Right lobe of liver (tissue), 6 donors: ENCODE data around the gene FUNDC1. TPM values are rescaled to one million over a fixed set of nuclear protein-coding genes. Genes with fewer than 3 reads are reported as not detected.

Experiments used
- ATAC-seq, 4 donors: fragments of 200-7000 bp; cut with Tn5 transposase; one replicate each; pipeline ENCODE4 v1.9.1; 2020; ENCODE audit warnings: mild to moderate bottlenecking in 4 of 4, moderate library complexity in 4 of 4
- DNase-seq, 3 donors: peaks; one replicate each; pipeline ENCODE4 v3.0.0-alpha.2; 2020
- H3K27ac ChIP-seq, 3 donors: fragments of 200-600 bp; one replicate each; pipeline ENCODE4 v1.8.0; 2022
- H3K27me3 ChIP-seq, 2 donors: fragments of 200-600 bp; one replicate each; pipeline ENCODE4 v1.8.0; 2022
- H3K36me3 ChIP-seq, 4 donors: fragments of 200-600 bp; sonication (generic) in 1 of 4; one replicate each; pipeline versions ENCODE4 v1.5.1 to v1.8.0; 2017 to 2022; ENCODE audit warnings: control low read depth in 1 of 4
- H3K4me1 ChIP-seq, 4 donors: fragments of 200-600 bp; sonication (generic) in 1 of 4; one replicate each; pipeline versions ENCODE4 v1.5.1 to v1.8.0; 2017 to 2022; ENCODE audit warnings: control low read depth in 1 of 4
- H3K4me3 ChIP-seq, 3 donors: fragments of 200-600 bp; one replicate each; pipeline ENCODE4 v1.8.0; 2022
- H3K9me3 ChIP-seq, 4 donors: fragments of 200-600 bp; sonication (generic) in 1 of 4; one replicate each; pipeline versions ENCODE4 v1.5.1 to v1.8.0; 2017 to 2022; ENCODE audit warnings: control low read depth in 1 of 4
- CTCF ChIP-seq, 4 donors: fragments of 200-600 bp in 3 of 4; fragments of 450-650 bp in 1 of 4; IDR thresholded peaks; one replicate each; pipeline versions ENCODE4 v1.5.1 to v1.8.0; 2016 to 2022; ENCODE audit warnings: antibody characterized with exemption in 4 of 4, mild to moderate bottlenecking in 2 of 4
- POLR2A ChIP-seq: fragments of 450-650 bp; IDR thresholded peaks from one replicate; pipeline ENCODE4 v1.6.1; 2017; ENCODE audit warnings: antibody characterized with exemption, mild to moderate bottlenecking
- WGBS: methylation state at CpG from one replicate; pipeline ENCODE4 v1.1.6; 2018; ENCODE audit warnings: low coverage, low lambda C conversion rate; ENCODE audit not compliant: insufficient coverage; ENCODE audit errors: missing lambda C conversion rate; 5-methylcytosine and 5-hydroxymethylcytosine counted together
- intact Hi-C, 2 donors: fragments of 100-400 bp; cut with DNase I; formaldehyde crosslinking; loops; one replicate each; pipeline versions ENCODE4 v1.11.2 to v1.14.1; 2022
- total RNA-seq, 6 experiments: library from RNA; depleted of rRNA in 2 of 6; stranded (reverse); fragments of >200 nt in 2 of 6; fragmentation: NEBNext Ultra II Directional in 3 of 6; extraction: Animal tissue kit (Norgen Biotek cat#: 25700) in 3 of 6; gene quantifications; one replicate each; pipeline versions ENCODE4 v1.1.0 to v1.2.4, GENCODE V29; 2016 to 2023
- donor health status: DM: no; HTN: yes; CAD: no.
- donor health status: DM: no; HTN: no; CAD: no.
- donor health status: DM: no; HTN: no; CAD: no.
- donor health status: DM: no; HTN: yes; CAD: no.
- donor health status: DM: no; HTN: yes; CAD: no.

FUNDC1 gene
- total RNA-seq, 6 experiments from 2014 or later: 2.4 to 6.3 (median 5.0) TPM

GRCh38 chrX:44484607-44485146, 58.0 kb downstream of the FUNDC1 start:
- ATAC-seq (no peak), DNase-seq (no peak)
- intact Hi-C loops: no loop called here
- no peak overlapping the region for H3K4me3 ChIP-seq
- 78% methylated on average over 2 of the region's 4 CpGs for WGBS
- no peak overlapping the region for H3K27ac ChIP-seq
- TF ChIP-seq POLR2A (no peak), CTCF (IDR thresholded peaks at IDR 0.05) (no peak)
- H3K27me3 ChIP-seq: no peaks in the 10 kb centered on the region
- H3K9me3 ChIP-seq: no peaks in the 10 kb centered on the region
- no peaks in the 10 kb centered on the region for H3K4me1 ChIP-seq
- H3K36me3 ChIP-seq: no peaks in the 10 kb centered on the region

GRCh38 chrX:44483965-44484606, 58.6 kb downstream of the FUNDC1 start:
- TF ChIP-seq CTCF (IDR thresholded peaks at IDR 0.05) (no peak), POLR2A (no peak)
- 80% methylated on average over 8 of the region's 8 CpGs for WGBS
- H3K9me3 ChIP-seq: no peaks in the 10 kb centered on the region
- H3K4me1 ChIP-seq: no peaks in the 10 kb centered on the region
- DNase-seq: no peak
- H3K36me3 ChIP-seq: no peaks in the 10 kb centered on the region
- H3K27me3 ChIP-seq: no peaks in the 10 kb centered on the region
- ATAC-seq: no peak
- intact Hi-C loops: no loop called here
- no peak overlapping the region for H3K4me3 ChIP-seq
- no peak overlapping the region for H3K27ac ChIP-seq

GRCh38 chrX:44482575-44482974, 60.1 kb downstream of the FUNDC1 start:
- Histone ChIP-seq H3K4me3 (no peak overlapping the region), H3K27ac (no peak overlapping the region), H3K9me3 (no peaks in the 10 kb centered on the region), H3K4me1 (no peaks in the 10 kb centered on the region), H3K36me3 (no peaks in the 10 kb centered on the region), H3K27me3 (no peaks in the 10 kb centered on the region)
- DNase-seq: no peak
- 25% methylated on average over 1 of the region's 1 CpG for WGBS
- ATAC-seq: no peak
- TF ChIP-seq POLR2A (no peak), CTCF (IDR thresholded peaks at IDR 0.05) (no peak)
- intact Hi-C loops: no loop called here

GRCh38 chrX:44480591-44480990, 62.1 kb downstream of the FUNDC1 start:
- no peak for TF ChIP-seq POLR2A
- no peak for TF ChIP-seq CTCF (IDR thresholded peaks at IDR 0.05)
- H3K4me1 ChIP-seq: no peaks in the 10 kb centered on the region
- intact Hi-C loops: no loop called here
- no peak overlapping the region for H3K27ac ChIP-seq
- 40% methylated on average over 1 of the region's 2 CpGs for WGBS
- no peaks in the 10 kb centered on the region for H3K9me3 ChIP-seq
- ATAC-seq: no peak
- no peak overlapping the region for H3K4me3 ChIP-seq
- no peaks in the 10 kb centered on the region for H3K36me3 ChIP-seq
- no peaks in the 10 kb centered on the region for H3K27me3 ChIP-seq
- no peak for DNase-seq
